Mammary epithelial cell (primary cell): ENCODE results near the gene ERO1B.

Experiments
- CTCF ChIP-seq, 2 donors: IDR thresholded peaks in 1 of 2; conservative IDR thresholded peaks in 1 of 2; 2 replicates each; pipeline ENCODE4 v1.5.1; 2011 to 2012; ENCODE audit warnings: inconsistent platforms in 2 of 2, low read length in 2 of 2, mild to moderate bottlenecking in 2 of 2, control low read depth in 1 of 2, low read depth in 1 of 2; ENCODE audit not compliant: insufficient read depth in 1 of 2; ENCODE audit errors: extremely low read depth in 1 of 2
- EZH2 ChIP-seq: IDR thresholded peaks from 2 replicates; pipeline ENCODE4 v1.6.1; 2012; ENCODE audit warnings: low read length, inconsistent platforms, borderline replicate concordance

DNA sequence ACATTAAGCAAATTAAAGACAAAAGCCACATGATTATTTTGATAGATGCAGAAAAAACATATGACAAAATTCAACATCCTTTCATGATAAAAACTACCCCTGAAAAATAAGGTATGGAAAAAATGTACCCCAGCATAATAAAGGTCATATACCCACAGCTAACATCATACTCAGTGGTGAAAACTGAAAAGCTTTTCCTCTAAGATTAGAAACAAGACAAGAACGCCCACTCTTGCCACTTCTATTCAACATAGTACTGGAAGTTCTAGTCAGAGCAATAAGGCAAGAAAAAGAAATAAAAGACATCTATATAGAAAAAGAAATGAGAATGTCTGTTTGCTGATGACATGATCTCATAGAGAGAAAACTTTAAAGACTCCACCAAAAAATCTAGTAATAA, 20.7 kb downstream of the ERO1B start:
- TF ChIP-seq CTCF (conservative IDR thresholded peaks at IDR 0.05 in 1 of 2, IDR thresholded peaks at IDR 0.05 in 1 of 2; ENCODE audit: extremely low read depth in 1 of 2, insufficient read depth in 1 of 2, low read depth in 1 of 2, low read length in 2 of 2) (no peak), EZH2 (no peak)
